HG02943 (cell line): ENCODE measurements around the gene RHBDL3.
"Not testable (repeated sequence)": the region's sequence is repeated elsewhere in the genome, so short reads cannot be mapped to it uniquely, and the experiment has no call there.

Experiments
- ATAC-seq: cut with Tn5 transposase; IDR thresholded peaks from one replicate; pipeline ENCODE4 v1.9.1; 2021; ENCODE audit warnings: mild to moderate bottlenecking, low read depth, moderate library complexity; ENCODE audit not compliant: unreplicated experiment

RHBDL3 gene

DNA sequence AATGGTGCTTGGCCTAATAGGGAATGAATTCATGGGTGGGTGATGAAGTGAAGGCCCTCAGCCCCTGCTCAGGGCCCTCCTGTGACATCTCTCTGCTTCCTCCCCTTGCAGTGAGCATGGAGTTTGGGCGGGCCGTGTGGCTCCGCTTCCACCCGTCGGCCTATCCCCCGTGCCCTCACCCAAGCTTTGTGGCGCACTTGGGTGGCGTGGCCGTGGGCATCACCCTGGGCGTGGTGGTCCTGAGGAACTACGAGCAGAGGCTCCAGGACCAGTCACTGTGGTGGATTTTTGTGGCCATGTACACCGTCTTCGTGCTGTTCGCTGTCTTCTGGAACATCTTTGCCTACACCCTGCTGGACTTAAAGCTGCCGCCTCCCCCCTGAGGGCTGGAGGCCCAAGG is 55.2 kb downstream of the RHBDL3 start:
- ATAC-seq: no peak

DNA sequence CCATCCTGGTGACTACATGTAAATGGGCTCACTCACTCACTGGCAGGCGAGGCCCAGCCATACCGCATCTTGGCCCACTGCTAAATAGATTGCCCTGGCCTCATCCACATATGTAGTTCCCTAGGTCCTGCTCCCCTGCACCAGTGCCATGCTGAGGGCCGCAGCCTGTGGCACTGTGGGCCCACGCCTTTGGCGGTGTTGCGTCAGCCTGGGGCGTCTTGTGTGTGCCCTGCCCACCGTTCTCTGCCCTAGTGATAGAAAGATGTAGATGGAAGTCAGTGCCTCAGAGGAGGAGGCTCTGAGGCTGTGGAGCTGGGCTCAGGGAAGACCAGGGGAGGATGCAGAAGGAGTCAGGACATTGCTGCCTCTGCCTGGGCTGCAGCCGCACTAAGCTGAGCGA is 57.4 kb downstream of the RHBDL3 start:
- no peak for ATAC-seq

DNA sequence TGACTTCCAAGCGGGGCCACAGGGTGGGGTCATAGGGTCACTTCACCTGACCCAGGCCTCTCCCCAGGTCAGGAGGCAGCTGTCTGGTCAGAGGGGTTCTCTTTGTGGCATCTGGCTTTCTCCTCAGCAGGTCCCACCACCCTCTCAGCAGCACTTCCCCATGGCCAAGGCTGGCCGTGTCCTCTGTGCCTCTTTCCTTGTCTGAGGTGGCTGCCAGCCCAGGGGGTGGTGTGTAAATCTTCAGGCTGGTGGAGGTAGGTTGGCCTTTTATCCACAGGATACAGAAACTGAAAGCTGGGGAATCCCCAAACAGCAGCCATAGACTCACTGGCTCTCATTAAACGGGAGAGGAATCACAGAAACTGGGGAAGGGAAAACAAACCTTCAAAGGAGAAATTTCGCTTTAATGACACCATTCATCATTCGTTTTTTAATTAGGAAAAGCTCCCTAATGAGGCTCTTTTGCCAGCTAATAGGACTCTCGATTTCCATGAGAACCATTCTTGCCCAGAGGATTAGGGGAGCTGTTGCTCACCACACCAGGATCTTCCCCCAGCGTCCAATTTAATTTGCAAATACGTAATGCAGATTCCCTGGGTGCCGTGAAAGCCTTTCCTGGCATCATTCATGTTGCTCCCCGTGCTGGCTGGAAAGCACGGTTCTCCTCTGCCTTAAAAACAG is 58.3 kb downstream of the RHBDL3 start:
- ATAC-seq: no peak

DNA sequence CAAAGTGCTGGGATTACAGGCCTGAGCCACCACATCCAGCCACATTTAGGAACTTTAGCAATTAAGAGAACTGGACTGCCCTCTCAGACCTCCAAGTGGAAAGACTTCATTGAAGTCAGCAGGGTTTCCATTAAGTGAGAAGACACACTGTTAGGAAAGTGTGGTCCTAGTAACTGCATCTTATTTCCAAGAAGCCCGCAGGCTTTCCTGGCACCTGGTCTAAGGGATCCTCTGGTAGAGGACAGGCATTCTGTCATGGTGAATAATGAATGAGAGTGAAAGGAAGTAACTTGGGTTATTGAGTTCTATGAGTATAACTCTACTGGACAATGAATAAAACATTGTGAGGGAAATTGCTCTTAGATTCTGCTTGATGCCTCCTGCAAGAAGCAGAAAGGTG is 62.3 kb downstream of the RHBDL3 start:
- ATAC-seq: no peak

DNA sequence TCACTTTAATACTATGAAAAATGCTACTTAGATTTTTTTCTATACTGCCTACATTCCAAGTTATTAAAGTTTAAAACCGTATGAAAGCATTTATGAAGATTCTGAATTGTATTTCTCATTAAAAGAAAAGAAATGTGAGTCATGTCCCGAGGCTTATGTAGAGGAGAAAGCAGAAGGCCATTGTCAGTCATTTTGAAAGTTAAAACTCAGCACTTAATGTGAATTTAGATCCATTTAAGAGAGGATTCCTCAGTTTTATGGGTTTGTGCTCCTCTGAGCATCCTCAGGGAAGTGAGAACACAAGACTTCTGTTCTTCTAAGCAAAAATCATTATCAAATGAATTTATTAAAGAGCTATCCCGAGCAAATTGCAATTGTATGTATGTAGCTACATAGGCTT is 64.5 kb downstream of the RHBDL3 start:
- no peak for ATAC-seq

DNA sequence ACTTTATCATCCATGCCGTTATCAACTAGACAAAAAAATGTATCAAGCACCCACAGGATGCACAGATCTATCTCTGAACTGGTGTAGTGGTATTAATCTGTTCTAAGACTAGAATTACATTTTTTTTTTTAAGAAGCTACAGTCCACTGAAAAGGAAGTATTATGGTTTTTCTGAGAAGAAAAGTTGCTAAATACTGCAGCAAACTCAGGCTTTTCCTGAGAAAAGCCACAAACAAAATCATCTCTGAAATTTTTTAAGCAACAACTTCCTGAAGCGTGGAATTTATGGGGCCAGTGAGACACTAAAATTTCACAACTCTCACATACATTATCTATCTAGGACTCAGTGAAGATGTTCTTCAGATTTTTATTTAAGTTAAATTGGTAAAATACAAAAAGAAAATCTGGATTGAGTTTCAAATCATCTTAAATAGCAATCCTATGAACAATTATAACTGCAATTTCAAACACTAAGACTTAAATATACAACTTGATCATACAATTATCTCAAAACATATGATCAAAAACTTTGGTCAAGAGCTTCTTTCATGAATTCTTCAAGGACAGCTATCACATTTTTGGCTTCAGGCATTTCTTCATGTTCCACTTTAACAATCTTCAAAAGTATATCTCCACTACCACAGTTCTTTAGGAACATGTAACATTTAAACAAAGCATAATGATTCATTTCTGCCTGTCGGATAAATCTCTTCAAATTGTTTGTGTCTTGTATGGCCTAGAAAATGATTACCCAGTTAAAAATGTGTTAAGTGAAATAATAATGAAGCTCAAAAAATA is 65.8 kb downstream of the RHBDL3 start:
- no peak for ATAC-seq

DNA sequence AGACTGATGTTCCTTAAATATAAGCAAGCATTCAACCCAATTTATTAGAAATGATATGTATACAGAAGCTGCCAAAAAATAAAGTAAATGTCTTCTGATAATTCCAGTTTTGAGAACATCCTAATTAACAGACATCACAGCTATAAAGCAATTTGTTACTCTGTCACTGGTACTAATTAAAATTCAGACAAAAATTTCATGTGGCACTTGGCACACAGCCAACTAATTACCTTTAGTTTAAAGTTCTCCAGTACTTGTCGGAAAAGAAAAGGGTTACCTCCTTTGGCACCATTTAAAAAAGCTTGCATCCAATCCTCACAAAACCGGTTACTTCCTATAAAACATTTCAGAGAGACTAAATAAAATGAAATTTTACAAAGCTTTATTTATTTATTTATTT is 67.6 kb downstream of the RHBDL3 start:
- ATAC-seq: no peak

DNA sequence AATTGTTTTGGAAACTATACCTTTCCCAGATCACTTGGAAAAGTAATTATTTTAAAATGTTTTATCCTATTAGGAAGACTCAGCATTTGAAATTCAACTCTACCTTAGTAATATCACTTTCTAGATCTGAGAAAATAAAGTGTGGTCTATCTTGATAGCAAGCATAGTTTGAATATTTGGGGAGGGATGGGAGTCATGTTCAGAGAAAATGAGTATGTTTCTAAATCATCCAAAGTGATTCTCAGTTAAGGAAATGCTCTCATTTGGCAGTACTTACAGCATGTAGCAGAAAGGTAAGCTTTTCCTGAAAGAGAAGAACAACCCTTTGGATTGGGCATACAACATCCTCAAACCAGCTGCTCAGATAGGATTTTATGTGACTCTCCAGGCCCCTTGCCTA is 69.4 kb downstream of the RHBDL3 start:
- ATAC-seq: no peak

DNA sequence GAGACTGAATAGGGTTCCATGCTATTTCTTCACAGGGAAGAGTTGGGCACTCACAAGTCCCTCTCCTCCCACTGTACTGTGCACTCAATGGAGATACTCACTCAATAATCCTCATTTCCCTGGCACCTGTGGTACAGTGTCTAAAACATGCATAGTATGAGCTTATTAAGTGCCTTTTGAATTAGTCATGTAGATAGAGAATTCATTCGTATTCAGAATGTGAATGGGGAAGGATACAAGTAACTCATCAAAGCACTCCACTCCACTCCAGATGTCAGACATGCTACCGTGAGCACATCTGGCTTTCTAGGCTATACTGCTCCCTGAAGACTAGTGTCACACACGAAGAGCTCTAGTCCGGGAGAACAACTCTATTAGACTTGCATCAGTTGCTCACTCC is 70.1 kb downstream of the RHBDL3 start:
- ATAC-seq: no peak

DNA sequence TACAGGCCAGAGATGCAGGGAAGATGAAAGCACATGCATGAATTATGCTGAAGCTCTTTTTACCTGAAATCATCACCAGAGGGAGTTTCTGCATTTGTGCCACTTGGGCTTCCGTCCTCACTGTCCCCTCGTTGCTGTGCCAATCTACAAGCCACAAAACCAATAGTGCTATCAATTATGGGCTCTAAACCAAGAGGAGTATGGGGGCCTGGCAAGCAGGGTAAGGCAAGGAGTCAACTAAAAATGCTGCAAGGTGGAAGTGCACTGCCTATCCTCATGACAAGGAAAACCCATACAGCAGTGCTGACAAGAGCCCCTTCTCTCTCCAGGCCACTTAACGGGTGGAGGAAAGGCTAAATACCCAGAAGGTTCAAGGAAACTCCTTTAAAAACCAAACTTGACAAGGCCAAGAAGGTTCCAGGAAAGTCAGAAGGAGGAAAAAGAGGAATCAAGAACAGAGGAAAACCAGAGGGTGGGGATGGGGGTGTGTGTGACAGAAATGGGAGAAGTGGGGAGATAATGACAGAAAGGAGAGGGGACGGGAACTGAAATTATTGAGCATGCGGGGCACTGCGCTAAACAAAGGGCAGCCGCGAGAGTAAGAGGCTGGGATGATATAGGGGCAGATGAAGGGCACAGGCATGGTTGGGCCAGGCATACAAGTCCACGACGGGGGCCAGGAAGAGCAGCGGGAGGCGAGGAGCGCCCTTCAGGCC is 75.7 kb downstream of the RHBDL3 start:
- no peak for ATAC-seq

DNA sequence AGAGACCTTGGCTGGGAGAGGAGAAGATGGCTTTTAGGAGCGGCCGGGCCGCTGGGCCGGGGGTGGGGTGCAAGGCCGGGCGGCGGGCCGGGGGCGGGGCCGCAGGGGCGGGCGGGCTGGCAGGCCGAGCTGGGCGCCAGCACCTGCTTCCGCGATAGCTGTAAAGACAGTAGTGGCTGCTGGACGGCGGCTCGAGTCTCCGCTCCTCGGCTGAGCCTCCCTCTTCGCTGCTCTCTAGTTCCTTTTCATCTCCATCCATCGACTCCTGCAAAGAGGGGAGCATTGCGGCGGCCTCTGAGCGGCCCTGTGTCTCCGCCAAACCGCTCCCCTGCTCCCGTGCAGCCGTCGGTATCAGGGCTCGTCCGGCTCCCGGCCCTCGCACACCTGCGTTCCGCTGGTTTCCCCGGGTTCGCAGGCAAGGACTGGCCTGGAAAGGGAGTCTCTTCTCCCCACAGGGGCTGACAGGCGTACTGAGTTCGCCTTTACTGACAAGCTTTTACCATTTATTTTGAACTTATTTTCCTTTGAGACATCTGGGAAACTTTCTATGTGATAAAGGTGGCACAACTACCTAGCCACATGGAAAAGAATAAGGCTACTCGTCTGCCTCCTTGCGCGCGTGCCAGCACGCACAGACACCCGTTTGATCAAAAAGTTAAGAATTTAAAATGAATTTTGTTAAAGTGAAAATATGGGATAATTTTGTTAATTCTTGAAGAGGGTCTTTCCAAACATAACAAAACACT is 76.4 kb downstream of the RHBDL3 start, which contains the start of gene C17orf75:
TSS of gene C17orf75 (minus strand) at position 317 of the 746 bp plus-strand sequence. CDS start at position 283, 34 bp downstream.
- ATAC-seq: no peak

DNA sequence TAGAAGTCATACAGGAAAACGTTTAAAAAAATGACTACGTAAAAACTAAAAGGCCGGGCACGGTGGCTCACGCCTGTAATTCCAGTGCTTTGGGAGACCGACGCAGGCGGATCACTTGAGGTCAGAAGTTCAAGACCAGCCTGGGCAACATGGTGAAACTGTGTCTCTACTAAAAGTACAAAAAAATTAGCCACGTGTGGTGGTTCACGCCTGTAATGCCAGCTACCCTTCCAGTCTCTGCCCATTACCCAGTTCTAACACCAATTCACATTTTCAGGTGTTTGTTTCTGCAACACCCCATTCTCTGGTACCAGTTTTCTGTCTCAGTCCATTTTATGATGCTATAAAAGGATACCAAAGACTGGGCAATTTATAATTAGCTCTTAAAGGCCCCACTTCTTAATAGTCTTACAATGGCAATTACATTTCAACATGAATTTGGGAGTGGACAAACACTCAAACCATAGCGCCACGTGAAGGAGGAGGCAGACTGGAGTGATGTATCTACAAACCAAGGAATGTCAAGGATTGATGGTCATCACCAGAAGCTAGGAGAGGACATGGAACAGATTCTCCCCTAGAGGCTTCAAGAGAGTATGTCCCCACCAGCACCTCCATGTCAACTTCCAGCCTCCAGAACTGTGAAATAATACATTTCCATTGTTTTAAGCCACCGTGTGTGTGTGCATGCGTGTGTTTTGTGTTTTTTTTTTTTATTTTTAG is 77.1 kb downstream of the RHBDL3 start:
- ATAC-seq: no peak

DNA sequence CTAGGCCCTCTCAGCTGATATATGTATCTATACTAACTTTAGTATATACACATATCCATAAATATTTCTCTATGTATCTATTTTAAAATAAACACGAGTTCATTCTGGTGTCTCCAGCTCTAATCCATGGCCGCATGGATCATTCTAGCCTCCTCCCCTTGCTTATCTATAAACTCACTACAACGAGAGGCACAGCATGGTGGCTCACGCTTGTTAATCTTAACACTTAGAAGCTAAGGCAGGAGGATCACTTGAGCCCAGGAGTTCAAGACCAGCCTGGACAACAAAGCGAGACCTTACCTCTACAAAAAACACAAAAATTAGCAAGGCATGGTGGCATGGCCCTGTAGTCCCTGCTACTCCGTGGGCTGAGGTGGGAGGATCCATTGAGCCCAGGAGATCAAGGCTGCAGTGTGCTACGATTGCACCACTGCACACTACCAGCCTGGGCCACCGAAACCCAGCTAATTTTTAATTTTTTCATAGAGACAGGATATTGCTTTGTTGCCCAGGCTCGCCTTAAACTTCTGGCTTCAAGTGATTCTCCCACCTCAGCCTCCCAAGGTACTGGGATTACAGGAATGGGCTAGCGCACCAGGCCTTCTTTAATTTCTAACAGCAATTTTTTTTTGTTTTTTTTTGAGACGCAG is 80.4 kb downstream of the RHBDL3 start:
- ATAC-seq: no peak

DNA sequence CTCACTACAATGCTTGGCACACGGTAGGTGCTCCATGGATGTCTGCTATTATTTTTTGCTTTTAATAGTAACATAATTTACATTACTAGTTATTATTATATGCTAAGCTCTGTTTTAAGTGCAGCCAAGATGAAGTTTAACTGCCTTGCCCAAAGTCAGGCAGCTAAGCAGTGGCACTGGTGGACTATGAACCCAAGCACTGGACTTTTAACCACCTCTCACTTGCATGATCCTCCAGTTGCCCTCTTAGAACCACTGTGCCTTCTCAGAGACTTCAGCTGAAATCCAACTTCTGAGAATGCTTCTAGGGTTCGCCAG is 82.8 kb downstream of the RHBDL3 start:
- no peak for ATAC-seq

DNA sequence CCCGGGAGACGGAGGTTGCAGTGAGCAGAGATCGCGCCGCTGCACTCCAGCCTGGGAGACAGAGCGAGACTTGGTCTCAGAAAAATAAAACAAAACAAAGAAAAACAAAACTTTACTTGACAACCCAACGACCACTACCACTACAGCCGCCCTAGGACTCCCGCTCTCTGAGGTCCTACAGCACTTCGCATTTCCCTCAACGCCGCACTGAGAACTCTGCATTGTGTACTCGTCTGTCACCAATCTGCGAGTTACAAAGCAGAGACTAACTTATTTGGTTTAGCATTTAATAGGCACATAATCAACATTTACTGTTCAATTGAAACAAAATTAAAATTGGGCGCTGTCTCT is 83.8 kb downstream of the RHBDL3 start:
- no peak for ATAC-seq

DNA sequence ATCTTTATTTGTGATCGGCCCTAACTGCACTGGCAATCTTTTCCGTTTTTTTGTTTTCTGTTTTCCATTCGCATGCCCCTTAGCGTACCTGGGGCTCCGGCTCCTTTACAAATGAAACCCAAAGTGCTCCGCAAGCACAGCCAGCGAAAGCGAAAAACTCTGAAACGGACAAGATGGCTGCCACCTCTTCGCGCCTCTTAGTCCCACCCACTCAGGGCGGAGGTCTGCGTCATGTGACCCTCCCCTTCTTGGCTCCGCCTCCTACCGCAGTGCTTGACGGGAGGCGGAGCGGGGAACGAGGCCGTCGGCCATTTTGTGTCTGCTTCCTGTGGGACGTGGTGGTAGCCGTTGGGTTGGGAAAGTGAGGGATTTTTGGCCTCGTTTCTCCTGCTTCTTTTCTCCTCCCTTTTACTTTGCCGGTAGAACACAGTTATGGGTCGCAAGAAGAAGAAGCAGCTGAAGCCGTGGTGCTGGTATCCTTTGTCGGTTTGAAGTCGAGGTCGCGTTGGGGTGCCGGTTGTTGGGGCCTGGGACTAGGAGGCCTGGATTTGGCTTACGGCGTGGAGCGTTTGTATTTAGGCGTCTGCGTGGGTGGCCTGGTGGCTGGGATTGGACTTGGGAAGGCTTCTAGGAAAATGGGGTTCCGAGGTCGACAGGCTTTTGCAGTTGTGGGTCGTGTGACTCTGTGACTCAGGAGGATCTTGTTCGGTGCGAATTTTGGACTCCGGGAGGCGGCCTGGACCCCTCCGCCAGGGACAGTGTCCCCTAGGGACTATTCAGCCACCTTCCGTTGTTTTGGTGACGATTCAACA is 84.4 kb downstream of the RHBDL3 start, which contains the start of gene ZNF207:
TSS of gene ZNF207 (plus strand) at position 304 of the 812 bp plus-strand sequence. CDS start at position 433, 129 bp downstream.
- ATAC-seq: peak; percentile 86

DNA sequence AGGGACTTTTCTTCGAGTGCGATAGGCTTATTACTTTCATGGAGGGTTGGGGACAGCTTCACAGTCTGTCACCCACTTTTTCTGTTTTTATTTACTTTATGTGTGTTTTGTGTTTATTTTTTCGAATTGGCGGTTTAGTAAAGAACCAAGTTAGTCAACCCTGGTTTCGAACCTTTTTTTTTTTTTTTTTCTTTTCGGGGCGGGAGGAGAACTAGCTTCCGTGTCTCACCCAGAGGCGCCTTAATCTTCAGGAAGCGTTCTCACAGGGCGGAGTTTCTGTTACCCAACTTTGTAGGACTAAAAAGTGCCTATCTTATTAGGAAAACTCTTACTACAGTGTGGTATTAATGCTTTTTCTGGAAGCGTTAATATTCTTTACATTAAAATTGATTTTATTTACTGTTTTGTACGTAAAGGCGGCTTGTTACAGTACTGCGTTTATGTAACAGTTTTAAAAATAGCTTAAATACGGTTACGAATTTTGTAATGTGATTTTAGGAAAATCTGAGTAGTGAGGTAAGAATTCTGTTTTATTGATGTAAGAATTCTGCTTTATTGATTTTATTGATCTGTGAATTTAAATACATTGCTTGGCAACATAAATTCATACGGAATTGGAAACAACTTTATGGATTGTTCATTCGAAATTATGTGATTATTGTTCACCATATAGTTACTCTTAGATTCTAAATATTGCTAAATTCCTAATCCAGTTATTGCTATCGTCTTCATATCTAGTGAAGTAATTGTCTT is 85.2 kb downstream of the RHBDL3 start:
- ATAC-seq: peak; percentile 20

DNA sequence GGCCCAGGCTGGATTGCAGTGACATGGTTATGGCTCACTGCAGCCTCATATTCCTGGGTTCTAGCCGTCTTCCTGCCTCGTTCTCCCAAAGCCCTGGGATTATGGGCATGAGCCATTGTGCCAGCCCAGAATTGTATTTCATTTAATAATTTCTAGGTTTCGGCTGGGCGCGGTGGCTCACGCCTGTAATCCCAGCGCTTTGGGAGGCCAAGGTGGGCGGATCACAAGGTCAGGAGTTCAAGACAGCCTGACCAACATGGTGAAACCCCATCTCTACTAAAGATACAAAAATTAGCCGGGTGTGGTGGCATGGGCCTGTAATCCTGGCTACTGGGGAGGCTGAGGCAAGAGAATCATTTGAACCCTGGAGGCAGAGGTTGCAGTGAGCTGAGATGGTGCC is 87.1 kb downstream of the RHBDL3 start:
- ATAC-seq: not testable (repeated sequence)
